ENCODE measurements around the gene MRPS18A. TPM values are rescaled to one million over a fixed set of nuclear protein-coding genes. Genes with fewer than 3 reads are reported as not detected.

Gene MRPS18A
- total and polyA plus RNA-seq, 2 donors (not counting 1 experiment from before 2014, with no cell fraction given) = 39.6 to 46.3 TPM

- peak overlapping the region; percentile 88 for H2AFZ ChIP-seq (ENCODE audit: insufficient read depth, low read depth, low read length, poor library complexity, severe bottlenecking)
- H3K36me3 ChIP-seq (replicated peaks in 1 of 2; ENCODE audit: control extremely low read depth in 1 of 2, control insufficient read depth in 1 of 2, extremely low read depth in 1 of 2, insufficient read depth in 2 of 2, low read length in 1 of 2) = peaks cover 2 to 17% of the 10 kb centered on the region in 2 experiments
- H4K20me1 ChIP-seq (ENCODE audit: control insufficient read depth, insufficient read depth, low read length, poor library complexity, severe bottlenecking) = peaks cover 10% of the 10 kb centered on the region
- H3K27me3 ChIP-seq (replicated peaks in 1 of 4; ENCODE audit: control extremely low read depth in 1 of 4, control insufficient read depth in 3 of 4, insufficient read depth in 4 of 4, low read length in 3 of 4) = no peaks in the 10 kb centered on the region
- no peak for DNase-seq
- peaks cover 4 to 12% of the 10 kb centered on the region in 2 donors for H3K4me1 ChIP-seq (ENCODE audit: control insufficient read depth in 2 of 2, insufficient read depth in 2 of 2, low read length in 2 of 2)
- no peak for ATAC-seq (ENCODE audit: low read depth)
- Mint-ChIP-seq H3K9me3 (ENCODE audit: insufficient read depth) (no peaks in the 10 kb centered on the region), H3K4me3 (peak overlapping the region; percentile 93), H3K27me3 (no peaks in the 10 kb centered on the region), H3K4me1 (peaks cover 19% of the 10 kb centered on the region), H3K27ac (peak overlapping the region; percentile 66)
- H3K4me3 ChIP-seq (ENCODE audit: control extremely low read depth in 1 of 5, extremely low read depth in 1 of 5, insufficient read depth in 1 of 5, low read depth in 2 of 5, low read length in 4 of 5) = peak overlapping the region; percentile 53 to 74 (median 57)
- no peaks in the 10 kb centered on the region for H3K9me3 ChIP-seq (ENCODE audit: control extremely low read depth in 1 of 3, control insufficient read depth in 2 of 3, insufficient read depth in 1 of 3, low read length in 2 of 3)
- H3K4me2 ChIP-seq (replicated peaks; ENCODE audit: low read depth, low read length, poor library complexity, severe bottlenecking) = peak overlapping the region; percentile 93
- ChIA-PET CTCF (interaction anchor here (0.9 to 2.0 kb wide), 10 partner anchors 16 to 433 kb away, joined by 3 to 8 read pairs (median 4); partner anchors contain the start of genes GTPBP2 and VEGFA), POLR2A (interaction anchor here (0.6 to 1.5 kb wide), 3 partner anchors 11 to 16 kb away, joined by 5 to 9 read pairs (median 6); partner anchors contain the start of gene GTPBP2)
- no peak for TF ChIP-seq EZH2 (IDR thresholded peaks at IDR 0.05; ENCODE audit: borderline replicate concordance, insufficient read depth, low read depth, low read length, poor library complexity, severe bottlenecking)
- no peak for TF ChIP-seq CTCF (IDR thresholded peaks at IDR 0.05)
- H3K79me2 ChIP-seq (ENCODE audit: control insufficient read depth, insufficient read depth, low read length) = peaks cover 13% of the 10 kb centered on the region
- H3K27ac ChIP-seq (ENCODE audit: low read length in 2 of 2) = no peak overlapping the region
- H3K9ac ChIP-seq (ENCODE audit: low read length) = peak overlapping the region; percentile 59
- WGBS (ENCODE audit: insufficient coverage) = under 1% methylated on average over 6 of the region's 9 CpGs
- intact Hi-C loops (cut with micrococcal nuclease) = loop anchor here (1.0 kb wide), 2 partner anchors 10 to 16 kb away; partner anchors contain the start of genes GTPBP2 and MAD2L1BP
Observed at GRCh38 chr6:43645613-43645964, 42.0 kb downstream of the MRPS18A start.

GRCh38 chr6:43644940-43645612 is 42.5 kb downstream of the MRPS18A start, which contains the start of gene RSPH9:
TSS of gene RSPH9 (plus strand) at chr6:43645036. CDS start at chr6:43645099, 63 bp downstream.
- H3K9ac ChIP-seq (ENCODE audit: low read length) = peak within 1 kb of the TSS; percentile 59
- DNase-seq (peak; percentile 74), ATAC-seq (ENCODE audit: low read depth) (peak; percentile 91)
- intact Hi-C loops (cut with micrococcal nuclease) = loop anchor here (1.0 kb wide), 2 partner anchors 10 to 16 kb away; partner anchors contain the start of genes GTPBP2 and MAD2L1BP
- H3K27ac Mint-ChIP-seq = peak within 1 kb of the TSS; percentile 66
- CTCF ChIA-PET = interaction anchor here (0.6 to 2.0 kb wide), 11 partner anchors 11 to 434 kb away, joined by 3 to 8 read pairs (median 4); partner anchors contain the start of genes GTPBP2 and VEGFA
- H3K4me2 ChIP-seq (replicated peaks; ENCODE audit: low read depth, low read length, poor library complexity, severe bottlenecking) = peak within 1 kb of the TSS; percentile 93
- POLR2A ChIA-PET = interaction anchor here (0.6 to 1.5 kb wide), 5 partner anchors 11 to 43 kb away, joined by 5 to 9 read pairs (median 6); partner anchors contain the start of genes GTPBP2 and MRPS18A
- no peaks in the 10 kb centered on the region for H3K27me3 ChIP-seq (replicated peaks in 1 of 4; ENCODE audit: control extremely low read depth in 1 of 4, control insufficient read depth in 3 of 4, insufficient read depth in 4 of 4, low read length in 3 of 4)
- H3K36me3 ChIP-seq (replicated peaks in 1 of 2; ENCODE audit: control extremely low read depth in 1 of 2, control insufficient read depth in 1 of 2, extremely low read depth in 1 of 2, insufficient read depth in 2 of 2, low read length in 1 of 2) = peaks cover 5 to 22% of the 10 kb centered on the region in 2 experiments
- peak within 1 kb of the TSS; percentile 53 to 74 (median 57) for H3K4me3 ChIP-seq (ENCODE audit: control extremely low read depth in 1 of 5, extremely low read depth in 1 of 5, insufficient read depth in 1 of 5, low read depth in 2 of 5, low read length in 4 of 5)
- peak within 1 kb of the TSS; percentile 88 for H2AFZ ChIP-seq (ENCODE audit: insufficient read depth, low read depth, low read length, poor library complexity, severe bottlenecking)
- peaks cover 20% of the 10 kb centered on the region for H3K4me1 Mint-ChIP-seq
- no peaks in the 10 kb centered on the region for H3K9me3 Mint-ChIP-seq (ENCODE audit: insufficient read depth)
- H3K4me3 Mint-ChIP-seq = peak within 1 kb of the TSS; percentile 93
- no peaks in the 10 kb centered on the region for H3K27me3 Mint-ChIP-seq
- no peaks in the 10 kb centered on the region for H3K9me3 ChIP-seq (ENCODE audit: control extremely low read depth in 1 of 3, control insufficient read depth in 2 of 3, insufficient read depth in 1 of 3, low read length in 2 of 3)
- H3K79me2 ChIP-seq (ENCODE audit: control insufficient read depth, insufficient read depth, low read length) = peaks cover 15% of the 10 kb centered on the region
- peak within 1 kb of the TSS in 1 of 2 donors; percentile 51 for H3K27ac ChIP-seq (ENCODE audit: low read length in 2 of 2)
- TF ChIP-seq EZH2 (IDR thresholded peaks at IDR 0.05; ENCODE audit: borderline replicate concordance, insufficient read depth, low read depth, low read length, poor library complexity, severe bottlenecking) (no peak), CTCF (IDR thresholded peaks at IDR 0.05) (no peak)
- H3K4me1 ChIP-seq (ENCODE audit: control insufficient read depth in 2 of 2, insufficient read depth in 2 of 2, low read length in 2 of 2) = peaks cover 4 to 12% of the 10 kb centered on the region in 2 donors
- WGBS (ENCODE audit: insufficient coverage) = 5% methylated on average over 50 of the region's 52 CpGs
- peaks cover 16% of the 10 kb centered on the region for H4K20me1 ChIP-seq (ENCODE audit: control insufficient read depth, insufficient read depth, low read length, poor library complexity, severe bottlenecking)

Measured in B cell (primary cell).